ENCODE data around the gene AHI1. TPM values are rescaled to one million over a fixed set of nuclear protein-coding genes. Genes with fewer than 3 reads are reported as not detected.

The AHI1 gene
- total and polyA plus RNA-seq, 2 donors (not counting 1 experiment from before 2014, with no cell fraction given): 14.2 to 22.8 TPM

DNA sequence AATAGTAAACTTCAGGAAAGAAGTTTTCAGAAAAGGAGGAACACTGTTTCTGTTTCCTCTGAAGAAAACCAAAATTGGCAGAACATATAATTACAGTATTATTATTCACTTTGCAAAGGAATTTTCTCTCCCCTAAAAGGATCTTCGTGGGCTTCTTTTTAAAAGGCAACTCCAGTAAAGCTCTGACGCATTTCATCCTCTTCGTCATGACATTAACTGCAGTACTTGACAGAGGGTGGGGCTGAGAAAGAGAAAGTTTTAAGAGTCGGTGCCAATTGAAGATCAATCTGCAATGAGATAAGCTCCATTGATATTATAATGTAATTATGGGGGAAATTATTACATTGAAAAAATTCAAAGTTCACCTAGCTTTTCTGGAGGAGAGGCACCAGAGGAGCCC lies 240.7 kb downstream of the AHI1 start:
- Histone ChIP-seq H2AFZ (ENCODE audit: low read length) (no peak overlapping the region), H3K4me1 (ENCODE audit: control insufficient read depth, extremely low read depth, insufficient read depth, low read length) (no peaks in the 10 kb centered on the region), H3K36me3 (ENCODE audit: control insufficient read depth, insufficient read depth, low read length) (no peaks in the 10 kb centered on the region), H3K27ac (ENCODE audit: insufficient read depth, low read length) (no peak overlapping the region), H3K9ac (ENCODE audit: insufficient read depth, low read length) (no peak overlapping the region), H3K9me3 (ENCODE audit: control insufficient read depth, insufficient read depth, low read depth, low read length) (no peaks in the 10 kb centered on the region), H3K79me2 (ENCODE audit: control insufficient read depth, insufficient read depth, low read length) (no peaks in the 10 kb centered on the region), H4K20me1 (ENCODE audit: control insufficient read depth, extremely low read depth, insufficient read depth, low read length) (no peaks in the 10 kb centered on the region), H3K4me2 (ENCODE audit: extremely low read depth, insufficient read depth, low read length) (no peak overlapping the region), H3K27me3 (ENCODE audit: control insufficient read depth, insufficient read depth, low read length) (no peaks in the 10 kb centered on the region), H3K4me3 (replicated peaks in 1 of 4; ENCODE audit: control extremely low read depth in 1 of 4, insufficient read depth in 1 of 4, low read depth in 3 of 4, low read length in 4 of 4) (no peak overlapping the region)
- DNase-seq (ENCODE audit: low read depth in 2 of 2): no peak
- no peak for TF ChIP-seq EZH2 (IDR thresholded peaks at IDR 0.05; ENCODE audit: low read length, missing control alignments)
- TF ChIP-seq, protein P1, sequence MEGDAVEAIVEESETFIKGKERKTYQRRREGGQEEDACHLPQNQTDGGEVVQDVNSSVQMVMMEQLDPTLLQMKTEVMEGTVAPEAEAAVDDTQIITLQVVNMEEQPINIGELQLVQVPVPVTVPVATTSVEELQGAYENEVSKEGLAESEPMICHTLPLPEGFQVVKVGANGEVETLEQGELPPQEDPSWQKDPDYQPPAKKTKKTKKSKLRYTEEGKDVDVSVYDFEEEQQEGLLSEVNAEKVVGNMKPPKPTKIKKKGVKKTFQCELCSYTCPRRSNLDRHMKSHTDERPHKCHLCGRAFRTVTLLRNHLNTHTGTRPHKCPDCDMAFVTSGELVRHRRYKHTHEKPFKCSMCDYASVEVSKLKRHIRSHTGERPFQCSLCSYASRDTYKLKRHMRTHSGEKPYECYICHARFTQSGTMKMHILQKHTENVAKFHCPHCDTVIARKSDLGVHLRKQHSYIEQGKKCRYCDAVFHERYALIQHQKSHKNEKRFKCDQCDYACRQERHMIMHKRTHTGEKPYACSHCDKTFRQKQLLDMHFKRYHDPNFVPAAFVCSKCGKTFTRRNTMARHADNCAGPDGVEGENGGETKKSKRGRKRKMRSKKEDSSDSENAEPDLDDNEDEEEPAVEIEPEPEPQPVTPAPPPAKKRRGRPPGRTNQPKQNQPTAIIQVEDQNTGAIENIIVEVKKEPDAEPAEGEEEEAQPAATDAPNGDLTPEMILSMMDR (conservative IDR thresholded peaks at IDR 0.05 in 1 of 2, IDR thresholded peaks at IDR 0.05 in 1 of 2; ENCODE audit: low read depth in 1 of 2, low read length in 2 of 2): no peak

DNA sequence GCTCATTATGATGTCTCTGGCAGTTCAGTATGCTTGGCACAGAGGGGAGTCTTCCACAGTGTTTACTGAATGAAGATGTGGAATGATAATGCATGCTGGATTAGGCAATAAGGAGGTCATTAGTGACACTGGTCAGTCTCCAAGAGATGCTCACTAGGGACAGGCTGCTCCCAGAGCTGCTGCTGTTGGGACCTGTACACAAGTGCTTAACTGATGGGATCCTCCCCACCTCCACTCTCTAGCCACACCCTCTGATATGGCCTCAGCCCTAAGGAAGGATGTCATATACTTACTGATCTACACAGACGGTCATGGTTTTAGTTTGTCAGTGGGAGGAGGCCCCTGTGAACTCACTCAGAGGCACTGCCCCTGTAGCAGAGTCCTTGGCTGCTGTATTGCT lies 243.1 kb downstream of the AHI1 start:
- DNase-seq (ENCODE audit: low read depth in 2 of 2): no peak
- no peak for TF ChIP-seq EZH2 (IDR thresholded peaks at IDR 0.05; ENCODE audit: low read length, missing control alignments)
- TF ChIP-seq, protein P1 (conservative IDR thresholded peaks at IDR 0.05 in 1 of 2, IDR thresholded peaks at IDR 0.05 in 1 of 2; ENCODE audit: low read depth in 1 of 2, low read length in 2 of 2): no peak
- no peaks in the 10 kb centered on the region for H4K20me1 ChIP-seq (ENCODE audit: control insufficient read depth, extremely low read depth, insufficient read depth, low read length)
- no peaks in the 10 kb centered on the region for H3K27me3 ChIP-seq (ENCODE audit: control insufficient read depth, insufficient read depth, low read length)
- no peak overlapping the region for H2AFZ ChIP-seq (ENCODE audit: low read length)
- H3K4me2 ChIP-seq (ENCODE audit: extremely low read depth, insufficient read depth, low read length): no peak overlapping the region
- no peaks in the 10 kb centered on the region for H3K36me3 ChIP-seq (ENCODE audit: control insufficient read depth, insufficient read depth, low read length)
- H3K9ac ChIP-seq (ENCODE audit: insufficient read depth, low read length): no peak overlapping the region
- H3K9me3 ChIP-seq (ENCODE audit: control insufficient read depth, insufficient read depth, low read depth, low read length): no peaks in the 10 kb centered on the region
- H3K79me2 ChIP-seq (ENCODE audit: control insufficient read depth, insufficient read depth, low read length): no peaks in the 10 kb centered on the region
- H3K27ac ChIP-seq (ENCODE audit: insufficient read depth, low read length): no peak overlapping the region
- H3K4me1 ChIP-seq (ENCODE audit: control insufficient read depth, extremely low read depth, insufficient read depth, low read length): no peaks in the 10 kb centered on the region
- no peak overlapping the region for H3K4me3 ChIP-seq (replicated peaks in 1 of 4; ENCODE audit: control extremely low read depth in 1 of 4, insufficient read depth in 1 of 4, low read depth in 3 of 4, low read length in 4 of 4)

DNA sequence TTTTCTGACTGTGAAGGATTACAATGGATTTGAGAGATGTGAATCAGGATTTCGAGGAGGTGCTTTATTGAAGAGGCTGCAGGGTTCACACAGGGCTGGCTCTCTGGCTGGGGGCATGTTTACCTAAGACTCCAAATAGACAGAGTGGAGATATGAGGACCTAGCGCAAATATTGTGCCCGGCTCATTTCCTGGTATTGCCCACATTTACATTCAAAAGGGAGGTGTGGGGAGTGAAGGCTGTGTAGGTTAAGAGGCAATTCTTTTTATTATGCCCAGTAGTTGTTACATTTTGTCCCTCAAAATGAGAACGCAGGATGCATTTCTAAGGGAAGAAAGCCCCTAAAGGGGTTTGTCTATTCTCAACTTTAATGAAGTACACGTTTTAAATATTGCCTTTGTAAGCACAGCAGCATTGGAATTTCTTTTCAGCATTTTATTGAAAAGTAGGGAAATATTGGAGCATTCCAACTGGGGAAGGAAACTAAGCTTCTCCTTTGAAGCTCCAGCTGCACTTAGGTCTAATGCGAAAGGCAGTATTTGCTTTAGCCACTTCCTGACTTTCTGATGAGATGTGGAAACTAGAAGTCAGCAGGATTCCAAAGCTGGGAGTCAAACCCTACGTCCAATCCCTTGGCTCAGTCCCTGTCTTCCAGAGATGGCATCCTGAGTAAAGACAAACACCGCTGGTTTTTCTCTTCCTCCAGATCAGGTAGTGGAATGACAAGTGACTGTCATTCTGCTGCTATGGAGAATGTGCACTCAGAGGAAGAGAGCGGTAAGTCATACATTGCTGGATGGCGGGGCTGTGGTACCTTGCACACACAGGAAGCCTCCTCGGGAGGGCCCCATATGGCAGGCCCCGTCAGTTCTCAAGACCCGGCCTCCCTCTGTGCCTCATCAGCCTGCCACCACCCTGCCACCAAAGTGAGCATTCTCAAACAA lies 245.8 kb downstream of the AHI1 start:
- DNase-seq (ENCODE audit: low read depth in 2 of 2): peak in 1 of 2 donors; percentile 63
- Histone ChIP-seq H3K4me2 (ENCODE audit: extremely low read depth, insufficient read depth, low read length) (no peak overlapping the region), H4K20me1 (ENCODE audit: control insufficient read depth, extremely low read depth, insufficient read depth, low read length) (no peaks in the 10 kb centered on the region), H3K36me3 (ENCODE audit: control insufficient read depth, insufficient read depth, low read length) (no peaks in the 10 kb centered on the region), H3K4me3 (replicated peaks in 1 of 4; ENCODE audit: control extremely low read depth in 1 of 4, insufficient read depth in 1 of 4, low read depth in 3 of 4, low read length in 4 of 4) (no peak overlapping the region), H3K4me1 (ENCODE audit: control insufficient read depth, extremely low read depth, insufficient read depth, low read length) (no peaks in the 10 kb centered on the region), H3K27ac (ENCODE audit: insufficient read depth, low read length) (no peak overlapping the region), H3K79me2 (ENCODE audit: control insufficient read depth, insufficient read depth, low read length) (no peaks in the 10 kb centered on the region), H3K27me3 (ENCODE audit: control insufficient read depth, insufficient read depth, low read length) (no peaks in the 10 kb centered on the region), H2AFZ (ENCODE audit: low read length) (no peak overlapping the region), H3K9me3 (ENCODE audit: control insufficient read depth, insufficient read depth, low read depth, low read length) (no peaks in the 10 kb centered on the region), H3K9ac (ENCODE audit: insufficient read depth, low read length) (no peak overlapping the region)
- no peak for TF ChIP-seq EZH2 (IDR thresholded peaks at IDR 0.05; ENCODE audit: low read length, missing control alignments)
- TF ChIP-seq, protein P1 (conservative IDR thresholded peaks at IDR 0.05 in 1 of 2, IDR thresholded peaks at IDR 0.05 in 1 of 2; ENCODE audit: low read depth in 1 of 2, low read length in 2 of 2): no peak
